Measurements from ENCODE around the gene NPAS3. TPM values are rescaled to one million over a fixed set of nuclear protein-coding genes. Genes with fewer than 3 reads are reported as not detected.

The NPAS3 gene
- total RNA-seq, 6 experiments from 2014 or later: 0.11 to 0.83 (median 0.21) TPM; not detected in 2

GRCh38 chr14:33553706-33554278 is 615.1 kb downstream of the NPAS3 start:
- ATAC-seq (no peak), DNase-seq (no peak)
- no peaks in the 10 kb centered on the region for H3K4me1 ChIP-seq
- no peak overlapping the region for H3K27ac ChIP-seq
- intact Hi-C loops (cut with DNase I): no loop called here
- TF ChIP-seq CTCF (IDR thresholded peaks at IDR 0.05): no peak
- TF ChIP-seq POLR2A (IDR thresholded peaks at IDR 0.05): no peak
- H3K27me3 ChIP-seq: no peaks in the 10 kb centered on the region
- H3K9me3 ChIP-seq: no peaks in the 10 kb centered on the region
- H3K4me3 ChIP-seq: no peak overlapping the region
- no peaks in the 10 kb centered on the region for H3K36me3 ChIP-seq
- 56% methylated on average over 6 of the region's 6 CpGs for WGBS (ENCODE audit: insufficient coverage, low coverage, low lambda C conversion rate, missing lambda C conversion rate)

- WGBS (ENCODE audit: insufficient coverage, low coverage, low lambda C conversion rate, missing lambda C conversion rate): 57% methylated on average over 2 of the region's 2 CpGs
- no peak for DNase-seq
- intact Hi-C loops (cut with DNase I): no loop called here
- H3K27me3 ChIP-seq: no peaks in the 10 kb centered on the region
- no peaks in the 10 kb centered on the region for H3K36me3 ChIP-seq
- no peak overlapping the region for H3K4me3 ChIP-seq
- TF ChIP-seq POLR2A (IDR thresholded peaks at IDR 0.05): no peak
- no peak for TF ChIP-seq CTCF (IDR thresholded peaks at IDR 0.05)
- no peak overlapping the region for H3K27ac ChIP-seq
- no peaks in the 10 kb centered on the region for H3K4me1 ChIP-seq
- H3K9me3 ChIP-seq: no peaks in the 10 kb centered on the region
- ATAC-seq: no peak
Measured at GRCh38 chr14:33554988-33555387, 616.3 kb downstream of the NPAS3 start.

GRCh38 chr14:33555710-33556350 is 617.2 kb downstream of the NPAS3 start:
- Histone ChIP-seq H3K36me3 (no peaks in the 10 kb centered on the region), H3K9me3 (no peaks in the 10 kb centered on the region), H3K27ac (no peak overlapping the region), H3K4me3 (no peak overlapping the region), H3K4me1 (no peaks in the 10 kb centered on the region), H3K27me3 (no peaks in the 10 kb centered on the region)
- 40% methylated on average over 5 of the region's 5 CpGs for WGBS (ENCODE audit: insufficient coverage, low coverage, low lambda C conversion rate, missing lambda C conversion rate)
- no peak for TF ChIP-seq POLR2A (IDR thresholded peaks at IDR 0.05)
- TF ChIP-seq CTCF (IDR thresholded peaks at IDR 0.05): no peak
- DNase-seq (no peak), ATAC-seq (no peak)
- intact Hi-C loops (cut with DNase I): no loop called here

GRCh38 chr14:33556382-33557121 is 617.9 kb downstream of the NPAS3 start:
- ATAC-seq: no peak
- intact Hi-C loops (cut with DNase I): no loop called here

More at GRCh38 chr14:33556382-33557121, 617.9 kb downstream of the NPAS3 start:
- Histone ChIP-seq H3K4me1 (no peaks in the 10 kb centered on the region), H3K9me3 (no peaks in the 10 kb centered on the region), H3K27me3 (no peaks in the 10 kb centered on the region), H3K27ac (no peak overlapping the region), H3K4me3 (no peak overlapping the region), H3K36me3 (no peaks in the 10 kb centered on the region)
- 58% methylated on average over 2 of the region's 2 CpGs for WGBS (ENCODE audit: insufficient coverage, low coverage, low lambda C conversion rate, missing lambda C conversion rate)
- DNase-seq: no peak
- TF ChIP-seq CTCF (IDR thresholded peaks at IDR 0.05): no peak
